GM12891 (cell line): ENCODE results near the gene NUP85.

Source experiments
- POLR2A ChIP-seq: IDR thresholded peaks from 2 replicates; pipeline ENCODE4 v1.6.1; 2011; ENCODE audit warnings: low read depth, low read length, control low read depth
- POLR2AphosphoS5 ChIP-seq: IDR thresholded peaks from 2 replicates; pipeline ENCODE4 v1.6.1; 2011; ENCODE audit warnings: low read depth, low read length, control low read depth
- TAF1 ChIP-seq: IDR thresholded peaks from 2 replicates; pipeline ENCODE4 v1.6.1; 2011; ENCODE audit warnings: low read depth, low read length, control low read depth

DNA sequence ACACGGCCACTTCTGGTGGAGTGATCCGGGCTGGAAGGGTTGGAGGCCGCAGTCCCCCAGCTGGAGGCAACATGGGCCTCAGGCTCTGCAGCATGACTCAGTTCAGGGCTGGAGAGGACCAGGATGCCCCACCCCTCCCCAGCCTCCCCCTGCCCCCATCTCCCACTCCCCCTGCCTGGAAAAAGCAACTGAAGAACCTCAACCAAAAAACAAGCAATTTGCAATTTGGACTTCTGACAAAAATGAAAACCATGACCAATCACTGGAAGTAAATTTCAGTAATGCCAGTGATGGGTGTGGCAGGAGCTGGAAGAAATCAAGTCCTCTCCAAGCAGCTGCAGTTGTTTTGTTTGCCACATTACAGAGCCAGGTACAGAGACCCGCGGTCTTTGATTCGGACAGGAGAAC is 72.2 kb downstream of the NUP85 start:
- no peak for TF ChIP-seq POLR2A
- TF ChIP-seq POLR2AphosphoS5 = no peak
- no peak for TF ChIP-seq TAF1
